ENCODE measurements around the gene WNK2.

The WNK2 gene

GRCh38 chr9:93184432-93185265 is 710 bp downstream of the WNK2 start:
- Histone ChIP-seq H3K36me3 (ENCODE audit: low read length) (no peaks in the 10 kb centered on the region), H3K9ac (ENCODE audit: low read length) (no peak overlapping the region), H4K20me1 (ENCODE audit: low read depth, low read length) (no peaks in the 10 kb centered on the region), H3K27me3 (ENCODE audit: low read length) (no peaks in the 10 kb centered on the region), H3F3A (ENCODE audit: insufficient read depth) (no peaks in the 10 kb centered on the region), H3K9me2 (replicated peaks; ENCODE audit: insufficient read depth, low read length) (no peaks in the 10 kb centered on the region), H2AFZ (ENCODE audit: low read depth, low read length, severe bottlenecking) (no peak overlapping the region), H3K4me2 (ENCODE audit: low read depth, low read length, poor library complexity, severe bottlenecking) (no peak overlapping the region), H3K4me3 (ENCODE audit: insufficient read depth, low read length, poor library complexity, severe bottlenecking) (no peak overlapping the region), H3K79me2 (ENCODE audit: insufficient read depth, low read length) (no peaks in the 10 kb centered on the region), H3K27ac (ENCODE audit: low read depth, low read length) (no peak overlapping the region), H3K9me3 (ENCODE audit: insufficient read depth, low read length) (no peaks in the 10 kb centered on the region)
- no peak for TF ChIP-seq EZH2phosphoT487 (conservative IDR thresholded peaks at IDR 0.05; ENCODE audit: low read length)
- no peak for TF ChIP-seq CTCF (IDR thresholded peaks at IDR 0.05; ENCODE audit: insufficient read depth, low read length, poor library complexity, severe bottlenecking)

- H3K9me2 ChIP-seq (replicated peaks; ENCODE audit: insufficient read depth, low read length), result no peaks in the 10 kb centered on the region
- no peak overlapping the region for H3K27ac ChIP-seq (ENCODE audit: low read depth, low read length)
- H3K4me2 ChIP-seq (ENCODE audit: low read depth, low read length, poor library complexity, severe bottlenecking), result no peak overlapping the region
- H3K27me3 ChIP-seq (ENCODE audit: low read length), result no peaks in the 10 kb centered on the region
- TF ChIP-seq EZH2phosphoT487 (conservative IDR thresholded peaks at IDR 0.05; ENCODE audit: low read length) (no peak), CTCF (IDR thresholded peaks at IDR 0.05; ENCODE audit: insufficient read depth, low read length, poor library complexity, severe bottlenecking) (no peak)
- no peaks in the 10 kb centered on the region for H3K79me2 ChIP-seq (ENCODE audit: insufficient read depth, low read length)
- no peaks in the 10 kb centered on the region for H3K36me3 ChIP-seq (ENCODE audit: low read length)
- no peaks in the 10 kb centered on the region for H3F3A ChIP-seq (ENCODE audit: insufficient read depth)
- H2AFZ ChIP-seq (ENCODE audit: low read depth, low read length, severe bottlenecking), result no peak overlapping the region
- no peak overlapping the region for H3K4me3 ChIP-seq (ENCODE audit: insufficient read depth, low read length, poor library complexity, severe bottlenecking)
- no peaks in the 10 kb centered on the region for H3K9me3 ChIP-seq (ENCODE audit: insufficient read depth, low read length)
- H3K9ac ChIP-seq (ENCODE audit: low read length), result no peak overlapping the region
- no peaks in the 10 kb centered on the region for H4K20me1 ChIP-seq (ENCODE audit: low read depth, low read length)
Observed at GRCh38 chr9:93185266-93186214, 1.6 kb downstream of the WNK2 start.

- TF ChIP-seq EZH2phosphoT487 (conservative IDR thresholded peaks at IDR 0.05; ENCODE audit: low read length) (no peak), CTCF (IDR thresholded peaks at IDR 0.05; ENCODE audit: insufficient read depth, low read length, poor library complexity, severe bottlenecking) (no peak)
- Histone ChIP-seq H4K20me1 (ENCODE audit: low read depth, low read length) (no peaks in the 10 kb centered on the region), H3K27ac (ENCODE audit: low read depth, low read length) (no peak overlapping the region), H3K27me3 (ENCODE audit: low read length) (no peaks in the 10 kb centered on the region), H2AFZ (ENCODE audit: low read depth, low read length, severe bottlenecking) (no peak overlapping the region), H3K9ac (ENCODE audit: low read length) (no peak overlapping the region), H3K79me2 (ENCODE audit: insufficient read depth, low read length) (no peaks in the 10 kb centered on the region), H3K4me3 (ENCODE audit: insufficient read depth, low read length, poor library complexity, severe bottlenecking) (no peak overlapping the region), H3K4me2 (ENCODE audit: low read depth, low read length, poor library complexity, severe bottlenecking) (no peak overlapping the region), H3K36me3 (ENCODE audit: low read length) (no peaks in the 10 kb centered on the region), H3K9me2 (replicated peaks; ENCODE audit: insufficient read depth, low read length) (no peaks in the 10 kb centered on the region), H3K9me3 (ENCODE audit: insufficient read depth, low read length) (no peaks in the 10 kb centered on the region), H3F3A (ENCODE audit: insufficient read depth) (no peaks in the 10 kb centered on the region)
Observed at GRCh38 chr9:93186215-93186945, 2.4 kb downstream of the WNK2 start.
